K562 (cell line): ENCODE data around the gene DUS1L. TPM values are rescaled to one million over a fixed set of nuclear protein-coding genes. Genes with fewer than 3 reads are reported as not detected.

ENCODE experiments used
- ATAC-seq: fragments of 200-7000 bp; cut with Tn5 transposase; 3 replicates; pipeline ENCODE4 v1.9.1; 2020; ENCODE audit warnings: moderate library complexity
- BruUV-seq: library from RNA; stranded (reverse); fragments of 400-500 nt; replicated peaks from 2 replicates; lab custom pipeline; 2021; lab: Mats Ljungman, UMichigan
- CTCF ChIA-PET: fragments of 300-600 bp; formaldehyde crosslinking; extraction: SDS; loops from one replicate; lab custom pipeline; 2021; ENCODE audit warnings: low intra/inter-chr PET ratio; lab: Yijun Ruan, JAX
- POLR2A ChIA-PET: fragments of 300-600, 350-650 bp; sonication (Branson Sonifier 250); formaldehyde crosslinking; extraction: SDS; loops from one replicate; lab custom pipeline; 2021; ENCODE audit warnings: antibody characterized with exemption, inconsistent platforms; lab: Yijun Ruan, JAX
- DNase-seq, 4 experiments: peaks; one replicate each; pipeline versions ENCODE4 v3.0.0 to v3.0.0-alpha.2; 2011 to 2018; ENCODE audit warnings: low spot score in 3 of 4, mixed read lengths in 3 of 4; ENCODE audit errors: extremely low read depth in 1 of 4
- FAIRE-seq: peaks from 2 replicates; lab custom pipeline; 2011; peaks lifted over from hg19 to GRCh38; lab: Jason Lieb, UNC
- H2AFZ ChIP-seq: 2 replicates; pipeline ENCODE4 v1.6.0; 2011; ENCODE audit warnings: low read depth, low read length, control low read depth, inconsistent platforms
- H3K27ac ChIP-seq: fragments of 200-600 bp; 3 replicates; pipeline ENCODE4 v1.8.0; 2011; ENCODE audit warnings: low read depth, mild to moderate bottlenecking, control low read depth, inconsistent platforms, low read length, moderate library complexity, mixed read lengths; ENCODE audit errors: extremely low read depth
- H3K27me3 ChIP-seq, 2 experiments: fragments of 300-600 bp in 1 of 2; 2 replicates in 1 of 2; 3 replicates in 1 of 2; pipeline versions ENCODE4 v1.6.0 to v1.8.0; 2011; ENCODE audit warnings: inconsistent platforms in 2 of 2, low read length in 2 of 2, mild to moderate bottlenecking in 1 of 2, mixed read lengths in 1 of 2, moderate library complexity in 1 of 2; ENCODE audit not compliant: control insufficient read depth in 2 of 2, insufficient read depth in 2 of 2
- H3K36me3 ChIP-seq: fragments of 300-600 bp; 3 replicates; pipeline ENCODE4 v1.8.0; 2011; ENCODE audit warnings: mild to moderate bottlenecking, low read length, inconsistent platforms; ENCODE audit not compliant: control insufficient read depth, insufficient read depth
- H3K4me1 ChIP-seq, 2 experiments: fragments of 200-600 bp in 1 of 2; replicated peaks in 1 of 2; 2 replicates in 1 of 2; 3 replicates in 1 of 2; pipeline versions ENCODE4 v1.5.1 to v1.8.0; 2011; ENCODE audit warnings: inconsistent platforms in 2 of 2, low read length in 2 of 2, mild to moderate bottlenecking in 1 of 2, mixed read lengths in 1 of 2, moderate library complexity in 1 of 2; ENCODE audit not compliant: control insufficient read depth in 2 of 2, insufficient read depth in 2 of 2
- H3K4me2 ChIP-seq: 2 replicates; pipeline ENCODE4 v1.6.1; 2011; ENCODE audit warnings: low read length, control low read depth, inconsistent platforms, mixed read lengths; ENCODE audit not compliant: insufficient read depth
- H3K4me3 ChIP-seq: fragments of 200-600 bp; sonication (generic), shearing (Covaris generic); 2 replicates; pipeline ENCODE4 v1.5.1; 2016; ENCODE audit warnings: control low read depth, inconsistent platforms
- H3K79me2 ChIP-seq: fragments of 200-600 bp; 3 replicates; pipeline ENCODE4 v1.8.0; 2011; ENCODE audit warnings: low read length, inconsistent platforms; ENCODE audit not compliant: control insufficient read depth, insufficient read depth
- H3K9ac ChIP-seq, 2 experiments: 2 replicates each; pipeline versions ENCODE4 v1.6.0 to v1.6.1; 2011; ENCODE audit warnings: low read depth in 2 of 2, low read length in 2 of 2, control low read depth in 1 of 2, inconsistent platforms in 1 of 2, mild to moderate bottlenecking in 1 of 2, mixed read lengths in 1 of 2; ENCODE audit not compliant: insufficient read depth in 1 of 2
- H3K9me1 ChIP-seq: one replicate; pipeline ENCODE4 v1.6.0; 2011; ENCODE audit warnings: inconsistent platforms, mild to moderate bottlenecking, low read length, moderate library complexity; ENCODE audit not compliant: control insufficient read depth, insufficient read depth
- H3K9me3 ChIP-seq: replicated peaks from 2 replicates; pipeline ENCODE4 v1.5.1; 2011; ENCODE audit warnings: low read depth, low read length, inconsistent platforms; ENCODE audit not compliant: control insufficient read depth, insufficient read depth
- H4K20me1 ChIP-seq: replicated peaks from 2 replicates; pipeline ENCODE4 v1.6.1; 2011; ENCODE audit warnings: low read length, inconsistent platforms, mixed read lengths; ENCODE audit not compliant: control insufficient read depth, insufficient read depth
- EWSR1 ChIP-seq: fragments of 450-650 bp; IDR thresholded peaks from 2 replicates; pipeline ENCODE4 v1.6.1; 2018; ENCODE audit warnings: borderline replicate concordance, mild to moderate bottlenecking, low read depth, moderate library complexity; ENCODE audit not compliant: partially characterized antibody
- HLTF ChIP-seq: fragments of 450-650 bp; IDR thresholded peaks from 2 replicates; pipeline ENCODE4 v1.6.1; 2016
- TAF7 ChIP-seq: fragments of 450-650 bp; IDR thresholded peaks from 2 replicates; pipeline ENCODE4 v1.6.1; 2016; ENCODE audit warnings: missing genetic modification characterization, missing compliant biosample characterization
- XRCC5 ChIP-seq: fragments of 200-400 bp; formaldehyde crosslinking; IDR thresholded peaks from 2 replicates; pipeline ENCODE4 v1.6.1; 2017; ENCODE audit warnings: low read depth, mild to moderate bottlenecking, low read length
- WGBS: fragments of 100-300 bp; shearing (Covaris generic); methylation state at CpG from one replicate; pipeline ENCODE4 v1.1.6; 2016; ENCODE audit warnings: low coverage, mixed read lengths; ENCODE audit not compliant: insufficient coverage; ENCODE audit errors: missing lambda C conversion rate; 5-methylcytosine and 5-hydroxymethylcytosine counted together
- in situ Hi-C: fragments of 300-500 bp; cut with MboI; formaldehyde crosslinking; loops from 4 replicates; pipeline ENCODE4 v1.15.0; 2018; ENCODE audit warnings: inconsistent platforms, mixed read lengths
- intact Hi-C: fragments of 100-400 bp; cut with micrococcal nuclease; formaldehyde crosslinking; loops from 2 replicates; pipeline ENCODE4 v1.14.2; 2022
- polyA plus RNA-seq, 8 experiments: library from polyadenylated mRNA; depleted of rRNA in 4 of 8; stranded (reverse) in 5 of 8; unstranded in 3 of 8; fragments of >200 nt; fragmentation: Nextera tagmentation in 2 of 8; fragmentation: Illumina TruSeq in 1 of 8; extraction: Ambion mirVana in 2 of 8; extraction: Trizol in 1 of 8; gene quantifications; 2 replicates each; pipeline versions ENCODE4 v1.2.1 to v1.2.3, GENCODE V29; 2011 to 2014; ENCODE audit warnings: inconsistent platforms in 1 of 8, missing spikeins in 1 of 8
- total RNA-seq, 7 experiments: library from RNA; depleted of rRNA in 6 of 7; stranded (reverse); fragments of >200 nt in 6 of 7; fragmentation: Illumina TruSeq in 2 of 7; extraction: Trizol in 2 of 7; gene quantifications; 2 replicates each; pipeline versions ENCODE4 v1.2.1 to v1.2.3, GENCODE V29; 2011 to 2021; ENCODE audit warnings: low replicate concordance in 1 of 7
- TF ChIP-seq, protein P1 (sequence below): fragments of 250-450 bp; sonication (Bioruptor Pico); IDR thresholded peaks from 2 replicates; pipeline ENCODE4 v1.4.0; 2020; ENCODE audit warnings: mild to moderate bottlenecking
- TF ChIP-seq, protein P2 (sequence below): sonication (generic); formaldehyde crosslinking; IDR thresholded peaks from 2 replicates; pipeline ENCODE4 v1.8.0; 2022; ENCODE audit warnings: mild to moderate bottlenecking, low read depth, missing genetic modification reagents

DUS1L gene
- total and polyA plus RNA-seq, 9 of the 15 experiments (the other 6 are each of a cell fraction or from before 2014, with no cell fraction given): 7.8 to 210 (median 83.9) TPM

DNA sequence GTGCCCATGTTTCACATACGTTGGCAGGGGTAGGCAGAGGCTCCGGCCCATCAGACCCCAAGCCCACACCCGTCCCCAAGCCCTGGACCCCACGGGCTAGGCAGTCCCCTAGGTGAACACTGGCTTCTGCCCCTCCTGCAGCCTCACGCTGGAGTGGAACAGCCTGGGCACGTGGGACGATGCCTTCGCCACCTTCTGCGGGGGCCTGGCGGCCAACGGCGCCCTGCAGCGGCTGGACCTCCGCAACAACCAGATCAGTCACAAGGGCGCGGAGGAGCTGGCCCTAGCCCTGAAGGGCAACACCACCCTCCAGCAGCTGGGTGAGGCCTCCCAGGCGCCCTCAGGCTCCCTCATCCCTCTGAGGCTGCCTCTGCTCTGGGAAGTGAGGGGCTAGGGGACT, 40.7 kb downstream of the DUS1L start:
- Histone ChIP-seq H3K9ac (peak overlapping the region in 1 of 2 experiments; percentile 97; a peak in 2 of 4 replicates), H3K9me1 (no peaks in the 10 kb centered on the region), H3K4me2 (no peak overlapping the region), H3K27me3 (no peaks in the 10 kb centered on the region), H3K9me3 (no peaks in the 10 kb centered on the region), H3K79me2 (peaks cover 36% of the 10 kb centered on the region), H4K20me1 (peaks cover 17% of the 10 kb centered on the region)
- no peak for ATAC-seq
- no TSS peak for BruUV-seq
- POLR2A ChIA-PET: no interaction called here
- DNase-seq: no peak
- intact Hi-C loops: loop anchor here (5.0 kb wide), 1 partner anchor 48 kb away; the partner anchor contains the start of gene ASPSCR1
- TF ChIP-seq XRCC5 (no peak), HLTF (no peak), EWSR1 (no peak), TAF7 (no peak)
- TF ChIP-seq, protein P1, sequence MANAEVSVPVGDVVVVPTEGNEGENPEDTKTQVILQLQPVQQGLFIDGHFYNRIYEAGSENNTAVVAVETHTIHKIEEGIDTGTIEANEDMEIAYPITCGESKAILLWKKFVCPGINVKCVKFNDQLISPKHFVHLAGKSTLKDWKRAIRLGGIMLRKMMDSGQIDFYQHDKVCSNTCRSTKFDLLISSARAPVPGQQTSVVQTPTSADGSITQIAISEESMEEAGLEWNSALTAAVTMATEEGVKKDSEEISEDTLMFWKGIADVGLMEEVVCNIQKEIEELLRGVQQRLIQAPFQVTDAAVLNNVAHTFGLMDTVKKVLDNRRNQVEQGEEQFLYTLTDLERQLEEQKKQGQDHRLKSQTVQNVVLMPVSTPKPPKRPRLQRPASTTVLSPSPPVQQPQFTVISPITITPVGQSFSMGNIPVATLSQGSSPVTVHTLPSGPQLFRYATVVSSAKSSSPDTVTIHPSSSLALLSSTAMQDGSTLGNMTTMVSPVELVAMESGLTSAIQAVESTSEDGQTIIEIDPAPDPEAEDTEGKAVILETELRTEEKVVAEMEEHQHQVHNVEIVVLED (CRISPR knock-in tag): no peak
- TF ChIP-seq, protein P2, sequence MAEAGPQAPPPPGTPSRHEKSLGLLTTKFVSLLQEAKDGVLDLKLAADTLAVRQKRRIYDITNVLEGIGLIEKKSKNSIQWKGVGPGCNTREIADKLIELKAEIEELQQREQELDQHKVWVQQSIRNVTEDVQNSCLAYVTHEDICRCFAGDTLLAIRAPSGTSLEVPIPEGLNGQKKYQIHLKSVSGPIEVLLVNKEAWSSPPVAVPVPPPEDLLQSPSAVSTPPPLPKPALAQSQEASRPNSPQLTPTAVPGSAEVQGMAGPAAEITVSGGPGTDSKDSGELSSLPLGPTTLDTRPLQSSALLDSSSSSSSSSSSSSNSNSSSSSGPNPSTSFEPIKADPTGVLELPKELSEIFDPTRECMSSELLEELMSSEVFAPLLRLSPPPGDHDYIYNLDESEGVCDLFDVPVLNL (CRISPR knock-in tag): no peak
- TF ChIP-seq, all 486 proteins: peak for 0
- no peak for FAIRE-seq
- in situ Hi-C loops: no loop called here
- CTCF ChIA-PET: no interaction called here
- Histone ChIP-seq H3K4me1 (peaks cover 14 to 88% of the 10 kb centered on the region in 2 experiments), H2AFZ (no peak overlapping the region), H3K27ac (no peak overlapping the region), H3K36me3 (peaks cover 14% of the 10 kb centered on the region; the same call in 1 of the 3 replicates), H3K4me3 (no peak overlapping the region)
- WGBS: 98% methylated on average over 15 of the region's 17 CpGs
